AG09319 (cell line): ENCODE results near the gene MICA.
"Not testable (repeated sequence)": the region's sequence is repeated elsewhere in the genome, so short reads cannot be mapped to it uniquely, and the experiment has no call there.

ENCODE experiments used
- DNase-seq: peaks from one replicate; pipeline ENCODE4 v3.0.0-alpha.2; 2010; ENCODE audit warnings: low read depth; ENCODE audit errors: extremely low read depth
- TF ChIP-seq, protein P1 (sequence below): IDR thresholded peaks from 2 replicates; pipeline ENCODE4 v1.5.1; 2011; ENCODE audit warnings: low read depth, mild to moderate bottlenecking, inconsistent platforms, low read length, moderate library complexity

MICA gene

DNA sequence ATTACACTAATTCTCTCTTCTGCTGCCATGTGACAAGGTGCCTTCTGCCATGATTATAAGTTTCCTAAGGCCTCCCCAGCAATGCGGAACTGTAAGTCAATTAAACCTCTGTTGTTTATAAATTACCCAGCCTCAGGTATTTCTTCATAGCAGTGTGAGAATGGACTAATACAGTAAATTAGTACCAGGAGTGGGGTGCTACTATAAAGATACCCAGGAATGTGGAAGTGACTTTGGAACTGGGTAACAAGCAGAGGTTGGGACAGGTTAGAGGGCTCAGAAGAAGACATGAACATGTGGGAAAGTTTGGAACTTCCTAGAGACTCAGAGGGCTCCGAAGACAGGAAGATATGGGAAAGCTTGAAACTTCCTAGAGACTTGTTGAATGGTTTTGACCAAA, 34.8 kb downstream of the MICA start:
- DNase-seq, result no peak
- TF ChIP-seq, protein P1, sequence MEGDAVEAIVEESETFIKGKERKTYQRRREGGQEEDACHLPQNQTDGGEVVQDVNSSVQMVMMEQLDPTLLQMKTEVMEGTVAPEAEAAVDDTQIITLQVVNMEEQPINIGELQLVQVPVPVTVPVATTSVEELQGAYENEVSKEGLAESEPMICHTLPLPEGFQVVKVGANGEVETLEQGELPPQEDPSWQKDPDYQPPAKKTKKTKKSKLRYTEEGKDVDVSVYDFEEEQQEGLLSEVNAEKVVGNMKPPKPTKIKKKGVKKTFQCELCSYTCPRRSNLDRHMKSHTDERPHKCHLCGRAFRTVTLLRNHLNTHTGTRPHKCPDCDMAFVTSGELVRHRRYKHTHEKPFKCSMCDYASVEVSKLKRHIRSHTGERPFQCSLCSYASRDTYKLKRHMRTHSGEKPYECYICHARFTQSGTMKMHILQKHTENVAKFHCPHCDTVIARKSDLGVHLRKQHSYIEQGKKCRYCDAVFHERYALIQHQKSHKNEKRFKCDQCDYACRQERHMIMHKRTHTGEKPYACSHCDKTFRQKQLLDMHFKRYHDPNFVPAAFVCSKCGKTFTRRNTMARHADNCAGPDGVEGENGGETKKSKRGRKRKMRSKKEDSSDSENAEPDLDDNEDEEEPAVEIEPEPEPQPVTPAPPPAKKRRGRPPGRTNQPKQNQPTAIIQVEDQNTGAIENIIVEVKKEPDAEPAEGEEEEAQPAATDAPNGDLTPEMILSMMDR, result no peak

DNA sequence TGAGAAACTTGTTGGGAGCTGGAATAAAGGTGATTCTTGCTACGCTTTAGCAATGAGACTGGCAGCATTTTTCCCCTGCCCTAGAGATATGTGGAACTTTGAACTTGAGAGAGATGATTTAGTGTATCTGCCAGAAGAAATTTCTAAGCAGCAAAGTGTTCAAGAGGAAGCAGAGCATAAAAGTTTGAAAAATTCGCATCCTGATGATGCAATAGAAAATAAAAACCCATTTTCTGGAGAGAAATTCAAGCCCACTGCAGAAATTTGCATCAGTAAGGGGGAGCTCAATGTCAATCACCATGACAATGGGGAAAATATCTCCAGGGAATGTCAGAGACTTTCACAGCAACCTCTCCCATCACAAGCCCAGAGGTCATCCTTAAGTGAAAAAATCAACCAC, 35.3 kb downstream of the MICA start:
- TF ChIP-seq, protein P1, result no peak
- DNase-seq, result no peak

DNA sequence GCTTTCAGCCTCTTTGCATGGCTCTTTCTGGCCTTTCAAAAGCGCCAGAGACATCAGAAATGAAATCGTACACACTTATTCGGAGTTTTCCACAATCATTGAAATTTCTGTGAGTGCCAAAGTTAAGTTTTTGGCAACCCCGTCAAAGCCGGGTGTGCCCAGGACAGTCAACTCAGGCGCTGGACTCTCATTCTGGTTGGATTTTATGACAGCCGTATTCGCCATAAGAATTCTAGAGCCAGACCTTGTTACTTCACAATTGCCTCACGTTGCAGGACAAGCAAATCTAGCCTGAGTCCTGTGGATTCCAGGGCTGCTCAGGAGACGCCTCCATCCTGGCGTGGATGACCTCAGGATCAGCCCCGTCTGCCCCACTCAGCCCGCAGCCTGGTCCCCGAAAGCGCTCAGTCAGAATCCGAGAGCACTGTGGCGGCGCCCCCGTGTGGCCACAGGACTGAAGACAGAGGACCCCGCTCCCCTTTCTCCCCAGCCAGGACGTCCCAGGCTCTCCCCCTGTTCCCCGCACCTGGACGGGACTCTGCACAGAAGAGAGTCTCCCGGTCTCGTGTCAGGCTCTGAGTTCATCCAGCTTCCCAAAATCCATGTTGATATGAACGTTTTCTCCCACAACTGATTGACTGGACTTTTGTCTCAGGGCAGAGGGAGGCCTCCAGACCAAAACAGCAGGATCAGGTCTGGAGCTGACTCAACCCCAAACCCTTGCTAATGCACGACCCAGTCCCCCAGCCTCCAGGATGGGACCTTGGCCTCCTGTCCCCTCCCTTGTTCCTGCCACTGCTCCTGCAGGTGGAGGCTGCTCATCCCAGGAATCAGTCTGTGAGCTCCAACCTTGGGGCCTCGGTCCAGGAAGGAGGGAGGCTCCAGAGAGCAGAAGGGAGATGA, 38.2 kb downstream of the MICA start:
- peak; percentile 29 for DNase-seq
- TF ChIP-seq, protein P1, result peak; percentile 82

DNA sequence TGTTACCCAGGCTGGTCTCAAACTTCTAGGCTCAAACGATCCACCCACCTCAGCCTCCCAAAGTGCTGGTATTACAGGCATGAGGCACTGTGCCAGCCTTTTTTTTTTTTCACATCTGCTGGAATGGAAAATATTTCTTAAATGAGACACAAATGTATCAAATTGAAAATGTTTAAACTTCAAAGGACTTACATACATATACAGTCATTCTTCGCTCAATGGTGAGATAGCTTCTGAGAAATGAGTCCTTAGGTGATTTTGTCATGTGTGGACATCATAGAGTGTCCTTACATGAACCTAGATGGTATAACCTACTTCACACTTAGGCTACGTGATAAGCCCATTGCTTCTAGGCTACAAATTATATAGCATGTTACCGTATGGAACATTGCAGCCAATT, 43.1 kb downstream of the MICA start:
- TF ChIP-seq, protein P1, result no peak
- no peak for DNase-seq

DNA sequence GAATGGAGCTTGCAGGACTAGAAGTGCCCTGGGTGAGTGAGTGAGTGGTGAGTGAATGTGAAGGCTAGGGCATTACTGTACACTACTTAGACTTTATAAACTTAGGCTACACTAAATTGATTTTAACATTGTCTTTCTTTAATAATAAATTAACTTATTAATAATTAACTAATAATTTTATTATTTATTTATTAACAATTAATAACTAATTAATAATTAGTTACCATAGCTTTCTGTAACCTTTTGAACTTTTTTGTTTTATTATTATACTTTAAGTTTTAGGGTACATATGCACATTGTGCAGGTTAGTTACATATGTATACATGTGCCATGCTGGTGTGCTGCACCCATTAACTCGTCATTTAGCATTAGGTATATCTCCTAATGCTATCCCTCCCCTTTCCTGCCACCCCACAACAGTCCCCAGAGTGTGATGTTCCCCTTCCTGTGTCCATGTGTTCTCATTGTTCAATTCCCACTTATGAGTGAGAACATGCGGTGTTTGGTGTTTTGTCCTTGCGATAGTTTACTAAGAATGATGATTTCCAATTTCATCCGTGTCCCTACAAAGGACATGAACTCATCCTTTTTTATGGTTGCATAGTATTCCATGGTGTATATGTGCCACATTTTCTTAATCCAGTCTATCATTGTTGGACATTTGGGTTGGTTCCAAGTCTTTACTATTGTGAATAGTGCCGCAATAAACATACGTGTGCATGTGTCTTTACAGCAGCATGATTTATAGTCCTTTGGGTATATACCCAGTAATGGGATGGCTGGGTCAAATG, 43.8 kb downstream of the MICA start:
- DNase-seq, result not testable (repeated sequence)

DNA sequence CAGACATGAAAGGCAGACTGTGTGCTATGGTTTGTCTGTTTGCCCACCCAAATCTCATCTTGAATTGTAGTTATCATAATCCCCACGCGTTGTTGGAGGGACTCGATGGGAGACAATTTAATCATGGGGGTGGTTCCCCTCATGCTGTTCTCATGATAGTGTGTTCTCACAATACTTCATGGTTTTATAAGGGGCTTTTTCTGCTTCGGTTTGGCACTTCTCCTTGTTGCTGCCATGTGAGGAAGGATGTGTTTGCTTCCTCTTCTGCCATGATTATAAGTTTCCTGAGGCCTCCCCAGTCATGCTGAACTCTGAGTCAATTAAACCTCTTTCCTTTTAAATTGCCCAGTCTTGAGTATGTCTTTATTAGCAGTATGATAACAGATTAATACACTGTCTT, 47.4 kb downstream of the MICA start:
- TF ChIP-seq, protein P1, result no peak
- DNase-seq, result no peak

DNA sequence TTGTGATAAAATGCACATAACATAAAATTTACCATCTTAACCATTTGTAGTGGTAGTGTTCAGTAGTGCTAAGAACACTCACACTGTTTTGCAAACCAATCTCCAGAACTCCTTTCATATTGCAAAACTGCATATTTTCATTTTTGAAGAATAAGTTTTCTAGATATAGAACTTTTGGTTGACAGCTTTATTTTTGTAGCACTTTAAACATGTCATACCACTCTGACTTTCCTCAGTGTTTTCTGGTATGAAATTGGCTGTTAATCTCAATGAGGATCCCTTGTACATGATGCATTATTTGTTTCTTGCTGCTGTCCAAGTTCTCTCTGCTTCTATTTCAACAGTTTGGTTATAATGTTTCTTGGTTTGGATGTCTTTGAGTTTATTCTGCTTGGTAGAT, 49.5 kb downstream of the MICA start:
- no peak for DNase-seq
- TF ChIP-seq, protein P1, result no peak
